Small intestine (tissue), 7 donors: ENCODE data around the gene RARB. TPM values are rescaled to one million over a fixed set of nuclear protein-coding genes. Genes with fewer than 3 reads are reported as not detected.
A peak's percentile ranks its signal among the peaks of the same experiment; 100 is the strongest.

Experiments used
- DNase-seq, 2 donors: peaks; one replicate each; pipeline versions ENCODE4 v3.0.0 to v3.0.0-alpha.2; 2013
- FAIRE-seq: peaks from 2 replicates; lab custom pipeline; 2012; peaks lifted over from hg19 to GRCh38; lab: Jason Lieb, UNC
- H3K27ac ChIP-seq, 3 donors: one replicate each; pipeline ENCODE4 v1.5.1; 2013; ENCODE audit warnings: low read length in 2 of 3, mild to moderate bottlenecking in 2 of 3, control low read depth in 1 of 3, inconsistent platforms in 1 of 3, low read depth in 1 of 3, moderate library complexity in 1 of 3
- H3K27me3 ChIP-seq, 3 donors: one replicate each; pipeline ENCODE4 v1.6.1; 2013; ENCODE audit warnings: low read length in 3 of 3, inconsistent platforms in 1 of 3; ENCODE audit not compliant: control insufficient read depth in 3 of 3, insufficient read depth in 3 of 3
- H3K36me3 ChIP-seq, 3 donors: one replicate each; pipeline ENCODE4 v1.6.1; 2013; ENCODE audit warnings: low read length in 3 of 3, inconsistent platforms in 1 of 3, low read depth in 1 of 3, mild to moderate bottlenecking in 1 of 3, moderate library complexity in 1 of 3; ENCODE audit not compliant: control insufficient read depth in 3 of 3, insufficient read depth in 2 of 3
- H3K4me1 ChIP-seq, 3 donors: one replicate each; pipeline ENCODE4 v1.6.1; 2013; ENCODE audit warnings: low read length in 2 of 3, inconsistent platforms in 1 of 3, low read depth in 1 of 3, mild to moderate bottlenecking in 1 of 3, moderate library complexity in 1 of 3; ENCODE audit not compliant: control insufficient read depth in 3 of 3, insufficient read depth in 2 of 3
- H3K4me3 ChIP-seq, 3 donors: one replicate each; pipeline ENCODE4 v1.5.1; 2013; ENCODE audit warnings: low read length in 3 of 3, control low read depth in 1 of 3, inconsistent platforms in 1 of 3, low read depth in 1 of 3, mild to moderate bottlenecking in 1 of 3, moderate library complexity in 1 of 3
- H3K9me3 ChIP-seq, 2 donors: one replicate each; pipeline ENCODE4 v1.6.1; 2013; ENCODE audit warnings: low read depth in 1 of 2, low read length in 1 of 2; ENCODE audit not compliant: control insufficient read depth in 2 of 2, insufficient read depth in 1 of 2
- WGBS, 3 donors: extraction: QIAGEN DNeasy Blood & Tissue Kit; methylation state at CpG; one replicate each; pipeline ENCODE4 v1.1.7; 2013; 5-methylcytosine and 5-hydroxymethylcytosine counted together
- polyA plus RNA-seq, 4 donors: library from polyadenylated mRNA; stranded (reverse) in 3 of 4; unstranded in 1 of 4; fragments of 200-250 nt in 3 of 4; fragments of 120-200 nt in 1 of 4; gene quantifications; one replicate each; pipeline versions ENCODE4 v1.2.1 to v1.2.3, GENCODE V29; 2013
- donor health status: healthy with polysubstance abuse.
- donor health status: control.
- donor health status: control.
- donor health status: Bipolar disorder and iron deficiency.
- donor health status: healthy.

Gene RARB
- polyA plus RNA-seq, 4 donors, result 0.27 to 9.0 (median 0.89) TPM

DNA sequence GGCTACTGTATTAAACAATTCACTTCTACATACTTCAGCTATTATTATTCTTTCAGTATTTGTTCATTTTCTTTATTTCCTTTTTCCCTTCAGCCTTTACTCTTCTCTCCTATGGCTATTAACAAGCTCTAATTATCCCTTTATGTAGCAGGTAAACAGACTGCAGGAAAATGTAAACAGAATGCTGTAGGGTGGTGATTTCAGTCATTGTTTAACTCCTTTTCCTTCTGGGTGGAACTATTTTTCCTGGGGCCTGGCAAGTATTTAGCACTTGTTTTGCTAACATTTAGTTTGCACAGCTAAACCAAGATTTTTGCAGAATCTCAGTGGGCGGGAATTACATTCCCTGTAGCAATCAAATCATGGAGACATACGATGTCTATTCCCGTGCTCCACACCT is 14.4 kb downstream of the RARB start:
- H3K27me3 ChIP-seq, result no peaks in the 10 kb centered on the region
- WGBS, 3 donors, result 74 to 87% (median 82%) methylated on average over 3 of the region's 3 CpGs
- H3K9me3 ChIP-seq, result peaks cover 0 to 4% of the 10 kb centered on the region in 2 donors
- no peak overlapping the region for H3K27ac ChIP-seq
- no peaks in the 10 kb centered on the region for H3K4me1 ChIP-seq
- FAIRE-seq (no peak), DNase-seq (no peak)
- H3K4me3 ChIP-seq, result no peak overlapping the region
- peaks cover 0 to 2% (median 0%) of the 10 kb centered on the region in 3 donors for H3K36me3 ChIP-seq

- Histone ChIP-seq H3K36me3 (peaks cover 0 to 2% (median 0%) of the 10 kb centered on the region in 3 donors), H3K9me3 (peaks cover 0 to 4% of the 10 kb centered on the region in 2 donors), H3K4me3 (no peak overlapping the region), H3K27me3 (no peaks in the 10 kb centered on the region), H3K4me1 (peaks cover 0 to 6% (median 0%) of the 10 kb centered on the region in 3 donors), H3K27ac (no peak overlapping the region)
- no peak for DNase-seq
- no peak for FAIRE-seq
- 24 to 56% (median 42%) methylated on average over 2 of the region's 2 CpGs for WGBS, 3 donors
Measured at GRCh38 chr3:25444273-25444672, 16.2 kb downstream of the RARB start.

GRCh38 chr3:25445731-25446130 is 17.7 kb downstream of the RARB start:
- FAIRE-seq (no peak), DNase-seq (no peak)
- H3K9me3 ChIP-seq, result peaks cover 0 to 4% of the 10 kb centered on the region in 2 donors
- H3K4me3 ChIP-seq, result no peak overlapping the region
- peaks cover 0 to 2% (median 0%) of the 10 kb centered on the region in 3 donors for H3K36me3 ChIP-seq
- H3K4me1 ChIP-seq, result peaks cover 0 to 7% (median 0%) of the 10 kb centered on the region in 3 donors
- no peaks in the 10 kb centered on the region for H3K27me3 ChIP-seq
- H3K27ac ChIP-seq, result no peak overlapping the region
- WGBS, 3 donors, result 70 to 81% (median 76%) methylated on average over 4 of the region's 4 CpGs

GRCh38 chr3:25447285-25447684 is 19.2 kb downstream of the RARB start:
- no peak for DNase-seq
- no peak for FAIRE-seq
- no peaks in the 10 kb centered on the region for H3K9me3 ChIP-seq
- WGBS, 3 donors, result 80 to 89% (median 88%) methylated on average over 3 of the region's 3 CpGs
- H3K27ac ChIP-seq, result no peak overlapping the region
- peaks cover 0 to 7% (median 0%) of the 10 kb centered on the region in 3 donors for H3K4me1 ChIP-seq
- no peaks in the 10 kb centered on the region for H3K27me3 ChIP-seq
- no peaks in the 10 kb centered on the region for H3K36me3 ChIP-seq
- H3K4me3 ChIP-seq, result no peak overlapping the region

DNA sequence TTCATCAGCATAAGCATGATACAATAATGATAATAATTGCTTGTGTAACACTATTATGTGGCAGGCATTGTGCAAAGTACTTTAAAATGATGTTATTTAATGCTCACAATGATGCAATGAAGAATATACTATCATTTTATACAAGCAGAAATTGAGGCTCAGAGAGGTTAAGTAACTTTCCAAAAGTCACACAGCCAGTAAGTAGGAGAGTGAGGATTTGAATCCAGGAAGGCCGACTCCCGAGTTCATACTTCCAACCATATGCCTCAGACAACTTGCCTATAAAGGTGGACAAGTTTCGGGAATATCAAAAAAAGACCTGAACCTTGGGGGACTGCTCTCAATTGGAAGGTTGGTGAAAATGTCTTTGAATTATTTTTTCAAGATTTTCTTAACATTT is 19.9 kb downstream of the RARB start:
- H3K9me3 ChIP-seq, result no peaks in the 10 kb centered on the region
- H3K4me1 ChIP-seq, result peaks cover 0 to 7% (median 0%) of the 10 kb centered on the region in 3 donors
- DNase-seq (no peak), FAIRE-seq (no peak)
- 91 to 97% (median 95%) methylated on average over 3 of the region's 3 CpGs for WGBS, 3 donors
- no peak overlapping the region for H3K27ac ChIP-seq
- no peaks in the 10 kb centered on the region for H3K27me3 ChIP-seq
- no peak overlapping the region for H3K4me3 ChIP-seq
- no peaks in the 10 kb centered on the region for H3K36me3 ChIP-seq

GRCh38 chr3:25448750-25449692 is 21.0 kb downstream of the RARB start:
- 33 to 51% (median 44%) methylated on average over 11 of the region's 11 CpGs for WGBS, 3 donors
- Histone ChIP-seq H3K9me3 (no peaks in the 10 kb centered on the region), H3K4me1 (peaks cover 0 to 7% (median 0%) of the 10 kb centered on the region in 3 donors), H3K4me3 (no peak overlapping the region), H3K27ac (no peak overlapping the region), H3K27me3 (no peaks in the 10 kb centered on the region), H3K36me3 (no peaks in the 10 kb centered on the region)
- FAIRE-seq (no peak), DNase-seq (peak; percentile 70 to 80)

DNA sequence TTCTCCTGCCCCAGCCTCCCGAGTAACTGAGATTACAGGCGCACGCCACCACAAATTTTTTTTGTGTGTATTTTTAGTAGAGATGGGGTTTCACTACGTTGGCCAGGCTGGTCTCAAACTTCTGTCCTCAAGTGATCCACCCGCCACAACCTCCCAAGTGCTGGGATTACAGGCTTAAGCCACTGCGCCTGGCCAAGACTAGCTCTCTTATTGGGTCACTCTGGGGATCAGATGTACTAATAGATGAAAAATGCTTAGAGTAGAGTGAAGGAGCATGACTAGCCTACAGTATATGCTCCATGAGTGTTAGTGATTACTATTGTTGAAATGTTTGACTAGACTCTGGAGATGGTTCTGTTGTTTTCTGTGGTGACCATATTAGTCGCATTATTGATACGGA is 21.8 kb downstream of the RARB start:
- FAIRE-seq (no peak), DNase-seq (no peak)
- H3K4me3 ChIP-seq, result no peak overlapping the region
- 91 to 92% (median 91%) methylated on average over 8 of the region's 8 CpGs for WGBS, 3 donors
- H3K27me3 ChIP-seq, result no peaks in the 10 kb centered on the region
- no peaks in the 10 kb centered on the region for H3K36me3 ChIP-seq
- H3K9me3 ChIP-seq, result no peaks in the 10 kb centered on the region
- peaks cover 0 to 7% (median 0%) of the 10 kb centered on the region in 3 donors for H3K4me1 ChIP-seq
- no peak overlapping the region for H3K27ac ChIP-seq

DNA sequence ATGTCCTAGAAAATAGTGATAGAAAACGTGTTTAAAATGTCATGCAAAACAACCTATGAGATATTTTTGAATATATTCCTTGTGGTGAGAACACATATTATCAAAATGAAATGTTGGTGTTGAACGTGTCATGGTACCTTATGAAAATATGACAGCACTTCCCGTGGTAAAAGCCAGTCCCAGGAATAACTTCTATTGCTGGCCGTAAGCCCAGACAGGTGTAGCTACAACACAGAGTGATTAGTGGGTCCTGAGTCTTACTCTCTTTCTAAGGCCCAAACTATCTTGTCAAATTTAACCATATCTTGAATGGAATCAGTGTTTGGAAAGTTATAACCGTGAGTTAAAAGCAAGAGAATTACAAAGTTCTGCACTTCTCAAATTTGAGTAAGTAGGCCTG is 24.1 kb downstream of the RARB start:
- H3K9me3 ChIP-seq, result no peaks in the 10 kb centered on the region
- no peaks in the 10 kb centered on the region for H3K36me3 ChIP-seq
- H3K27ac ChIP-seq, result no peak overlapping the region
- H3K27me3 ChIP-seq, result no peaks in the 10 kb centered on the region
- no peak overlapping the region for H3K4me3 ChIP-seq
- H3K4me1 ChIP-seq, result peaks cover 0 to 7% (median 3%) of the 10 kb centered on the region in 3 donors
- no peak for DNase-seq
- 47 to 70% (median 59%) methylated on average over 5 of the region's 5 CpGs for WGBS, 3 donors
- no peak for FAIRE-seq
